ENCODE measurements around the gene USP46.

The USP46 gene

GRCh38 chr4:52554612-52555355 is 104.3 kb downstream of the USP46 start:
- H3K4me3 ChIP-seq (ENCODE audit: low read length in 2 of 2) = no peak overlapping the region
- H3K4me1 ChIP-seq (ENCODE audit: control insufficient read depth, insufficient read depth, low read length) = no peaks in the 10 kb centered on the region
- no peaks in the 10 kb centered on the region for H3K27me3 ChIP-seq (ENCODE audit: control insufficient read depth in 1 of 2, insufficient read depth in 2 of 2, low read length in 2 of 2)

GRCh38 chr4:52552778-52553177 is 106.3 kb downstream of the USP46 start:
- H3K27ac ChIP-seq (ENCODE audit: low read length) = no peak overlapping the region
- H3K9me3 ChIP-seq (ENCODE audit: control insufficient read depth in 2 of 2, low read length in 2 of 2) = no peaks in the 10 kb centered on the region
- H3K27me3 ChIP-seq (ENCODE audit: control insufficient read depth in 1 of 2, insufficient read depth in 2 of 2, low read length in 2 of 2) = no peaks in the 10 kb centered on the region
- H3K4me3 ChIP-seq (ENCODE audit: low read length in 2 of 2) = no peak overlapping the region
- H3K36me3 ChIP-seq (ENCODE audit: control insufficient read depth in 2 of 2, insufficient read depth in 2 of 2, low read length in 2 of 2) = no peaks in the 10 kb centered on the region
- H3K9ac ChIP-seq (ENCODE audit: low read length in 2 of 2) = no peak overlapping the region
- no peaks in the 10 kb centered on the region for H3K4me1 ChIP-seq (ENCODE audit: control insufficient read depth, insufficient read depth, low read length)

More at GRCh38 chr4:52554612-52555355, 104.3 kb downstream of the USP46 start:
- H3K27ac ChIP-seq (ENCODE audit: low read length) = no peak overlapping the region
- H3K36me3 ChIP-seq (ENCODE audit: control insufficient read depth in 2 of 2, insufficient read depth in 2 of 2, low read length in 2 of 2) = no peaks in the 10 kb centered on the region
- H3K9me3 ChIP-seq (ENCODE audit: control insufficient read depth in 2 of 2, low read length in 2 of 2) = no peaks in the 10 kb centered on the region
- no peak overlapping the region for H3K9ac ChIP-seq (ENCODE audit: low read length in 2 of 2)

GRCh38 chr4:52551487-52551886 is 107.6 kb downstream of the USP46 start:
- Histone ChIP-seq H3K9me3 (ENCODE audit: control insufficient read depth in 2 of 2, low read length in 2 of 2) (no peaks in the 10 kb centered on the region), H3K4me3 (ENCODE audit: low read length in 2 of 2) (no peak overlapping the region), H3K9ac (ENCODE audit: low read length in 2 of 2) (no peak overlapping the region), H3K27ac (ENCODE audit: low read length) (no peak overlapping the region), H3K4me1 (ENCODE audit: control insufficient read depth, insufficient read depth, low read length) (no peaks in the 10 kb centered on the region), H3K27me3 (ENCODE audit: control insufficient read depth in 1 of 2, insufficient read depth in 2 of 2, low read length in 2 of 2) (no peaks in the 10 kb centered on the region), H3K36me3 (ENCODE audit: control insufficient read depth in 2 of 2, insufficient read depth in 2 of 2, low read length in 2 of 2) (no peaks in the 10 kb centered on the region)

- Histone ChIP-seq H3K27me3 (ENCODE audit: control insufficient read depth in 1 of 2, insufficient read depth in 2 of 2, low read length in 2 of 2) (no peaks in the 10 kb centered on the region), H3K9me3 (ENCODE audit: control insufficient read depth in 2 of 2, low read length in 2 of 2) (no peaks in the 10 kb centered on the region), H3K4me1 (ENCODE audit: control insufficient read depth, insufficient read depth, low read length) (no peaks in the 10 kb centered on the region), H3K4me3 (ENCODE audit: low read length in 2 of 2) (no peak overlapping the region), H3K36me3 (ENCODE audit: control insufficient read depth in 2 of 2, insufficient read depth in 2 of 2, low read length in 2 of 2) (no peaks in the 10 kb centered on the region), H3K9ac (ENCODE audit: low read length in 2 of 2) (no peak overlapping the region), H3K27ac (ENCODE audit: low read length) (no peak overlapping the region)
Observed at GRCh38 chr4:52550186-52550585, 108.9 kb downstream of the USP46 start.

- H3K27me3 ChIP-seq (ENCODE audit: control insufficient read depth in 1 of 2, insufficient read depth in 2 of 2, low read length in 2 of 2) = no peaks in the 10 kb centered on the region
- no peak overlapping the region for H3K4me3 ChIP-seq (ENCODE audit: low read length in 2 of 2)
- no peaks in the 10 kb centered on the region for H3K4me1 ChIP-seq (ENCODE audit: control insufficient read depth, insufficient read depth, low read length)
- no peak overlapping the region for H3K9ac ChIP-seq (ENCODE audit: low read length in 2 of 2)
- no peak overlapping the region for H3K27ac ChIP-seq (ENCODE audit: low read length)
- no peaks in the 10 kb centered on the region for H3K36me3 ChIP-seq (ENCODE audit: control insufficient read depth in 2 of 2, insufficient read depth in 2 of 2, low read length in 2 of 2)
- no peaks in the 10 kb centered on the region for H3K9me3 ChIP-seq (ENCODE audit: control insufficient read depth in 2 of 2, low read length in 2 of 2)
Observed at GRCh38 chr4:52548818-52549570, 110.1 kb downstream of the USP46 start.

- Histone ChIP-seq H3K36me3 (ENCODE audit: control insufficient read depth in 2 of 2, insufficient read depth in 2 of 2, low read length in 2 of 2) (no peaks in the 10 kb centered on the region), H3K4me3 (ENCODE audit: low read length in 2 of 2) (no peak overlapping the region), H3K9me3 (ENCODE audit: control insufficient read depth in 2 of 2, low read length in 2 of 2) (no peaks in the 10 kb centered on the region), H3K9ac (ENCODE audit: low read length in 2 of 2) (no peak overlapping the region), H3K27ac (ENCODE audit: low read length) (no peak overlapping the region), H3K27me3 (ENCODE audit: control insufficient read depth in 1 of 2, insufficient read depth in 2 of 2, low read length in 2 of 2) (no peaks in the 10 kb centered on the region), H3K4me1 (ENCODE audit: control insufficient read depth, insufficient read depth, low read length) (no peaks in the 10 kb centered on the region)
Observed at GRCh38 chr4:52546449-52546848, 112.7 kb downstream of the USP46 start.

- H3K27ac ChIP-seq (ENCODE audit: low read length) = no peak overlapping the region
- H3K9me3 ChIP-seq (ENCODE audit: control insufficient read depth in 2 of 2, low read length in 2 of 2) = no peaks in the 10 kb centered on the region
- no peaks in the 10 kb centered on the region for H3K36me3 ChIP-seq (ENCODE audit: control insufficient read depth in 2 of 2, insufficient read depth in 2 of 2, low read length in 2 of 2)
- no peak overlapping the region for H3K9ac ChIP-seq (ENCODE audit: low read length in 2 of 2)
- no peak overlapping the region for H3K4me3 ChIP-seq (ENCODE audit: low read length in 2 of 2)
- H3K4me1 ChIP-seq (ENCODE audit: control insufficient read depth, insufficient read depth, low read length) = no peaks in the 10 kb centered on the region
- no peaks in the 10 kb centered on the region for H3K27me3 ChIP-seq (ENCODE audit: control insufficient read depth in 1 of 2, insufficient read depth in 2 of 2, low read length in 2 of 2)
Observed at GRCh38 chr4:52545099-52546069, 113.7 kb downstream of the USP46 start.

Data from stomach smooth muscle (tissue), 2 donors.